Panc1 (cell line): ENCODE results near the gene SALL4. TPM values are rescaled to one million over a fixed set of nuclear protein-coding genes. Genes with fewer than 3 reads are reported as not detected.

Experiments
- ATAC-seq: fragments of 200-7000 bp; cut with Tn5 transposase; 2 replicates; pipeline ENCODE4 v1.9.1; 2020; ENCODE audit warnings: mild to moderate bottlenecking, moderate library complexity
- BruUV-seq: library from RNA; stranded (reverse); fragments of 400-500 nt; replicated peaks from 2 replicates; lab custom pipeline; 2021; lab: Mats Ljungman, UMichigan
- CTCF ChIA-PET: fragments of 300-600 bp; sonication (Branson Sonifier 250); formaldehyde crosslinking; loops from one replicate; lab custom pipeline; 2022; ENCODE audit warnings: antibody characterized with exemption; lab: Charles Lee
- POLR2A ChIA-PET: fragments of 300-600 bp; sonication (Branson Sonifier 250); formaldehyde crosslinking; loops from one replicate; lab custom pipeline; 2022; ENCODE audit warnings: antibody characterized with exemption; lab: Charles Lee
- DNase-seq: peaks from one replicate; pipeline ENCODE4 v3.0.0-alpha.2; 2010; ENCODE audit warnings: low read depth, low spot score
- H3K27ac ChIP-seq: 2 replicates; pipeline ENCODE4 v1.5.1; 2011; ENCODE audit warnings: mild to moderate bottlenecking, low read length, inconsistent platforms
- H3K27me3 ChIP-seq: fragments of 200-500 bp; sonication (Bioruptor generic); 2 replicates; pipeline ENCODE4 v1.6.0; 2014; ENCODE audit warnings: low read length, inconsistent platforms; ENCODE audit not compliant: control insufficient read depth, insufficient read depth
- H3K36me3 ChIP-seq: fragments of 200-500 bp; sonication (Bioruptor generic); 2 replicates; pipeline ENCODE4 v1.5.1; 2014; ENCODE audit warnings: inconsistent platforms, mild to moderate bottlenecking, low read length, moderate library complexity; ENCODE audit not compliant: control insufficient read depth, insufficient read depth
- H3K4me1 ChIP-seq: 2 replicates; pipeline ENCODE4 v1.5.1; 2011; ENCODE audit warnings: inconsistent platforms, mild to moderate bottlenecking, low read length, moderate library complexity; ENCODE audit not compliant: control insufficient read depth, insufficient read depth
- H3K4me3 ChIP-seq, 2 experiments: 2 replicates each; pipeline ENCODE4 v1.5.1; 2011 to 2012; ENCODE audit warnings: low read depth in 2 of 2, low read length in 2 of 2, mild to moderate bottlenecking in 2 of 2, inconsistent platforms in 1 of 2, moderate library complexity in 1 of 2
- H3K9me3 ChIP-seq: fragments of 200-500 bp; sonication (Bioruptor generic); 2 replicates; pipeline ENCODE4 v1.5.1; 2014; ENCODE audit warnings: low read depth, mild to moderate bottlenecking, inconsistent platforms, low read length, moderate library complexity; ENCODE audit not compliant: control insufficient read depth, insufficient read depth
- POLR2AphosphoS5 ChIP-seq: IDR thresholded peaks from 2 replicates; pipeline ENCODE4 v1.6.1; 2012; ENCODE audit warnings: mild to moderate bottlenecking, low read depth, low read length, moderate library complexity
- SIN3A ChIP-seq: IDR thresholded peaks from 2 replicates; pipeline ENCODE4 v1.6.1; 2012; ENCODE audit warnings: low read depth, mild to moderate bottlenecking, low read length, moderate library complexity, borderline replicate concordance; ENCODE audit not compliant: insufficient read depth
- TCF7L2 ChIP-seq: IDR thresholded peaks from 2 replicates; pipeline ENCODE4 v1.6.1; 2011; ENCODE audit warnings: mild to moderate bottlenecking, low read depth, low read length, inconsistent platforms
- in situ Hi-C: cut with HindIII; loops from 2 replicates; pipeline ENCODE4 v1.10.0; 2016; ENCODE audit warnings: low sequenced_read_pairs, low pct_unique_long_range_greater_than_20kb
- intact Hi-C: fragments of 100-400 bp; cut with micrococcal nuclease; formaldehyde crosslinking; loops from one replicate; pipeline ENCODE4 v1.10.0; 2022; ENCODE audit not compliant: unreplicated experiment
- total RNA-seq: library from RNA; stranded (reverse); gene quantifications from one replicate; pipeline ENCODE4 v1.2.1, GENCODE V29; 2021; ENCODE audit not compliant: unreplicated experiment
- TF ChIP-seq, protein P1 (sequence below): fragments of 450-650 bp; IDR thresholded peaks from 2 replicates; pipeline ENCODE4 v1.5.1; 2017; ENCODE audit warnings: mild to moderate bottlenecking
- TF ChIP-seq, protein P2 (sequence below), 2 experiments: IDR thresholded peaks; 2 replicates each; pipeline ENCODE4 v1.6.1; 2011 to 2012; ENCODE audit warnings: low read depth in 2 of 2, control low read depth in 1 of 2, low read length in 1 of 2, mild to moderate bottlenecking in 1 of 2, moderate library complexity in 1 of 2; ENCODE audit not compliant: insufficient read depth in 1 of 2

SALL4 gene
- total RNA-seq, 1 experiment from 2014 or later, result 1.6 TPM

DNA sequence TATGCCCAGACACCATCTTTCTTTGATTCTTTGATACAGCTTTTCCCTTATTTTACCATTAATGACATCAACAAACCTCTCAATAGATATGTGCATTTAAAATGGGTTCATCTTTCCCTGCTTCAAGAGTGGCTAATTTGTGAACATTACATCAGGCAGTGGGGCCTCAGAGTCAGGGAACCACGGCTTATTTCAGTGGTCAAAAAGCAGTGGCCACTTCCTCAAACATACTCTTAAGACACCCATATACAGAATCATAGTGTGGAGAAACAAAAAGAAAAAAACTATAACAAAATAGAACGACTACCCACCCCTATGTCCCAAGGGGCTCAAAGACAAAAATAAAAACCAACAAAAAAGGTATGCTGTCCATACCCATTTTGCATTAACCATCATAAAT lies 12.9 kb downstream of the SALL4 start:
- POLR2A ChIA-PET, result interaction anchor here (0.6 kb wide), 2 partner anchors 258 to 1485 kb away, joined by 4 to 5 read pairs; no protein-coding TSS in a partner anchor
- Histone ChIP-seq H3K4me3 (no peak overlapping the region), H3K27ac (no peak overlapping the region), H3K36me3 (no peaks in the 10 kb centered on the region), H3K27me3 (no peaks in the 10 kb centered on the region; the same call in 1 of the 2 replicates), H3K4me1 (no peaks in the 10 kb centered on the region), H3K9me3 (no peaks in the 10 kb centered on the region)
- CTCF ChIA-PET, result no interaction called here
- DNase-seq (no peak), ATAC-seq (no peak)
- TF ChIP-seq TCF7L2 (no peak), POLR2AphosphoS5 (no peak), SIN3A (no peak)
- TF ChIP-seq, protein P1, sequence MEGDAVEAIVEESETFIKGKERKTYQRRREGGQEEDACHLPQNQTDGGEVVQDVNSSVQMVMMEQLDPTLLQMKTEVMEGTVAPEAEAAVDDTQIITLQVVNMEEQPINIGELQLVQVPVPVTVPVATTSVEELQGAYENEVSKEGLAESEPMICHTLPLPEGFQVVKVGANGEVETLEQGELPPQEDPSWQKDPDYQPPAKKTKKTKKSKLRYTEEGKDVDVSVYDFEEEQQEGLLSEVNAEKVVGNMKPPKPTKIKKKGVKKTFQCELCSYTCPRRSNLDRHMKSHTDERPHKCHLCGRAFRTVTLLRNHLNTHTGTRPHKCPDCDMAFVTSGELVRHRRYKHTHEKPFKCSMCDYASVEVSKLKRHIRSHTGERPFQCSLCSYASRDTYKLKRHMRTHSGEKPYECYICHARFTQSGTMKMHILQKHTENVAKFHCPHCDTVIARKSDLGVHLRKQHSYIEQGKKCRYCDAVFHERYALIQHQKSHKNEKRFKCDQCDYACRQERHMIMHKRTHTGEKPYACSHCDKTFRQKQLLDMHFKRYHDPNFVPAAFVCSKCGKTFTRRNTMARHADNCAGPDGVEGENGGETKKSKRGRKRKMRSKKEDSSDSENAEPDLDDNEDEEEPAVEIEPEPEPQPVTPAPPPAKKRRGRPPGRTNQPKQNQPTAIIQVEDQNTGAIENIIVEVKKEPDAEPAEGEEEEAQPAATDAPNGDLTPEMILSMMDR, result no peak
- TF ChIP-seq, protein P2, sequence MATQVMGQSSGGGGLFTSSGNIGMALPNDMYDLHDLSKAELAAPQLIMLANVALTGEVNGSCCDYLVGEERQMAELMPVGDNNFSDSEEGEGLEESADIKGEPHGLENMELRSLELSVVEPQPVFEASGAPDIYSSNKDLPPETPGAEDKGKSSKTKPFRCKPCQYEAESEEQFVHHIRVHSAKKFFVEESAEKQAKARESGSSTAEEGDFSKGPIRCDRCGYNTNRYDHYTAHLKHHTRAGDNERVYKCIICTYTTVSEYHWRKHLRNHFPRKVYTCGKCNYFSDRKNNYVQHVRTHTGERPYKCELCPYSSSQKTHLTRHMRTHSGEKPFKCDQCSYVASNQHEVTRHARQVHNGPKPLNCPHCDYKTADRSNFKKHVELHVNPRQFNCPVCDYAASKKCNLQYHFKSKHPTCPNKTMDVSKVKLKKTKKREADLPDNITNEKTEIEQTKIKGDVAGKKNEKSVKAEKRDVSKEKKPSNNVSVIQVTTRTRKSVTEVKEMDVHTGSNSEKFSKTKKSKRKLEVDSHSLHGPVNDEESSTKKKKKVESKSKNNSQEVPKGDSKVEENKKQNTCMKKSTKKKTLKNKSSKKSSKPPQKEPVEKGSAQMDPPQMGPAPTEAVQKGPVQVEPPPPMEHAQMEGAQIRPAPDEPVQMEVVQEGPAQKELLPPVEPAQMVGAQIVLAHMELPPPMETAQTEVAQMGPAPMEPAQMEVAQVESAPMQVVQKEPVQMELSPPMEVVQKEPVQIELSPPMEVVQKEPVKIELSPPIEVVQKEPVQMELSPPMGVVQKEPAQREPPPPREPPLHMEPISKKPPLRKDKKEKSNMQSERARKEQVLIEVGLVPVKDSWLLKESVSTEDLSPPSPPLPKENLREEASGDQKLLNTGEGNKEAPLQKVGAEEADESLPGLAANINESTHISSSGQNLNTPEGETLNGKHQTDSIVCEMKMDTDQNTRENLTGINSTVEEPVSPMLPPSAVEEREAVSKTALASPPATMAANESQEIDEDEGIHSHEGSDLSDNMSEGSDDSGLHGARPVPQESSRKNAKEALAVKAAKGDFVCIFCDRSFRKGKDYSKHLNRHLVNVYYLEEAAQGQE (IDR thresholded peaks at IDR 0.05; ENCODE audit: insufficient read depth in 1 of 2, low read depth in 2 of 2, low read length in 1 of 2), result no peak
- BruUV-seq, result no TSS peak
- intact Hi-C loops (no loop called here), in situ Hi-C loops (no loop called here)

DNA sequence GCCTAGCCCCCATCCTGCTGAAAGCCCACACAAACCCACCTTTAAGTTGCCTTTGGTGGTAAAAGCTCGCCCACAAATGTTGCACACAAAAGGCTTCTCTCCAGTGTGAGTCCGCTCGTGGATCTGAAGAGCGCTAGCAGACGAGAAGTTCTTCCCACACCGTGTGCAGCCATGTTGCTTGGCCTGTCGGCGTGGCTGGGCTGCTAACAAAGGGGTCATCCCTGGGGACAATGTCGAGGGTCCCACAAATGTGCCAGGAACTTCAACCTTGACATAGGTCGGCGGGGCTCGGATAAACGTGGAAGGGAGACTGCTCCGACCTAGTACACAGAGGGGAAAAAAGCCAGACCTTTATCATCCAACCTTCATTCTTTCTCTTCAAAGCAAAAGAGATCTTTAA lies 13.5 kb downstream of the SALL4 start:
- no peaks in the 10 kb centered on the region for H3K36me3 ChIP-seq
- ChIA-PET CTCF (interaction anchor here (0.7 kb wide), 1 partner anchor 10 kb away, joined by 3 read pairs; no protein-coding TSS in a partner anchor), POLR2A (interaction anchor here (0.6 kb wide), 2 partner anchors 259 to 325 kb away, joined by 3 to 5 read pairs; no protein-coding TSS in a partner anchor)
- ATAC-seq (no peak), DNase-seq (no peak)
- BruUV-seq, result no TSS peak
- no peaks in the 10 kb centered on the region for H3K4me1 ChIP-seq
- H3K27ac ChIP-seq, result no peak overlapping the region
- in situ Hi-C loops (no loop called here), intact Hi-C loops (no loop called here)
- TF ChIP-seq POLR2AphosphoS5 (no peak), TCF7L2 (no peak), SIN3A (no peak)
- TF ChIP-seq, protein P1, result no peak
- TF ChIP-seq, protein P2 (IDR thresholded peaks at IDR 0.05; ENCODE audit: insufficient read depth in 1 of 2, low read depth in 2 of 2, low read length in 1 of 2), result no peak
- H3K4me3 ChIP-seq, result no peak overlapping the region
- no peaks in the 10 kb centered on the region for H3K9me3 ChIP-seq
- no peaks in the 10 kb centered on the region; the same call in 1 of the 2 replicates for H3K27me3 ChIP-seq
